ENCODE measurements around the gene SURF4. TPM values are rescaled to one million over a fixed set of nuclear protein-coding genes. Genes with fewer than 3 reads are reported as not detected.

SURF4 gene
- total and polyA plus RNA-seq, 2 donors from 2014 or later: 121 to 138 TPM

GRCh38 chr9:133384736-133385321 lies 9.0 kb upstream of the SURF4 start:
- FAIRE-seq (no peak), DNase-seq (no peak)
- no peak overlapping the region for H3K9ac ChIP-seq (ENCODE audit: low read length in 3 of 3)
- H3K27ac ChIP-seq (ENCODE audit: low read depth in 2 of 2, low read length in 2 of 2): no peak overlapping the region
- H3K27me3 ChIP-seq (ENCODE audit: control insufficient read depth, insufficient read depth, low read length): no peaks in the 10 kb centered on the region
- peaks cover 0 to 4% (median 0%) of the 10 kb centered on the region in 3 donors for H3K9me3 ChIP-seq (ENCODE audit: control insufficient read depth in 2 of 3, insufficient read depth in 1 of 3, low read length in 3 of 3)
- H3K36me3 ChIP-seq (ENCODE audit: control insufficient read depth in 2 of 3, insufficient read depth in 3 of 3, low read length in 3 of 3): peaks cover 0 to 3% (median 0%) of the 10 kb centered on the region in 3 donors
- no peaks in the 10 kb centered on the region for H3K4me1 ChIP-seq (ENCODE audit: control insufficient read depth in 2 of 3, insufficient read depth in 2 of 3, low read depth in 1 of 3, low read length in 3 of 3)
- TF ChIP-seq CTCF (IDR thresholded peaks at IDR 0.05; ENCODE audit: borderline replicate concordance, extremely low read depth, insufficient read depth): no peak
- no peak overlapping the region for H3K4me3 ChIP-seq (ENCODE audit: low read length in 3 of 3)
- intact Hi-C loops (cut with DNase I): no loop called here

DNA sequence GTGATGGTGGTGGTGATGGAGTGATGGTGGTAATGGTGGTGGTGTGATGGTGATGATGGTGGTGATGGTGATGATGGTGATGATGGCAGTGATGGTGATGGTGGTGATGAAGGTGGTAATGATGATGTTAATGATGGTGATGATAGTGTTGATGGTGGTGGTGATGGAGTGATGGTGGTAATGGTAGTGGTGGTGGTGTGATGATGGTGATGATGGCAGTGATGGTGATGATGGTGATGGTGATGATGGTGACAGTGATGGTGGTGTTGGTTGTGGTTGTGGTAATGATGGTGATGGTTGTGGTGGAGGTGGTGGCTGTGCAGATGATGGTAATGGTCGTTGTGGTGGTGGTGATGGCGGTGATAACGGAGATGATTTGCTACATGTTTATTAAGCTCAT lies 7.6 kb upstream of the SURF4 start:
- Histone ChIP-seq H3K9ac (ENCODE audit: low read length in 3 of 3) (no peak overlapping the region), H3K27ac (ENCODE audit: low read depth in 2 of 2, low read length in 2 of 2) (no peak overlapping the region), H3K36me3 (ENCODE audit: control insufficient read depth in 2 of 3, insufficient read depth in 3 of 3, low read length in 3 of 3) (peaks cover 0 to 3% (median 0%) of the 10 kb centered on the region in 3 donors), H3K4me3 (ENCODE audit: low read length in 3 of 3) (peak overlapping the region in 1 of 3 donors; percentile 24), H3K9me3 (ENCODE audit: control insufficient read depth in 2 of 3, insufficient read depth in 1 of 3, low read length in 3 of 3) (peaks cover 0 to 4% (median 0%) of the 10 kb centered on the region in 3 donors), H3K27me3 (ENCODE audit: control insufficient read depth, insufficient read depth, low read length) (no peaks in the 10 kb centered on the region), H3K4me1 (ENCODE audit: control insufficient read depth in 2 of 3, insufficient read depth in 2 of 3, low read depth in 1 of 3, low read length in 3 of 3) (no peaks in the 10 kb centered on the region)
- FAIRE-seq: no peak
- TF ChIP-seq CTCF (IDR thresholded peaks at IDR 0.05; ENCODE audit: borderline replicate concordance, extremely low read depth, insufficient read depth): no peak
- no peak for DNase-seq
- intact Hi-C loops (cut with DNase I): no loop called here

GRCh38 chr9:133382507-133383141 lies 6.8 kb upstream of the SURF4 start:
- FAIRE-seq (no peak), DNase-seq (no peak)
- intact Hi-C loops (cut with DNase I): no loop called here
- H3K4me3 ChIP-seq (ENCODE audit: low read length in 3 of 3): no peak overlapping the region
- H3K9me3 ChIP-seq (ENCODE audit: control insufficient read depth in 2 of 3, insufficient read depth in 1 of 3, low read length in 3 of 3): peaks cover 0 to 4% (median 3%) of the 10 kb centered on the region in 3 donors
- H3K27me3 ChIP-seq (ENCODE audit: control insufficient read depth, insufficient read depth, low read length): no peaks in the 10 kb centered on the region
- no peak overlapping the region for H3K27ac ChIP-seq (ENCODE audit: low read depth in 2 of 2, low read length in 2 of 2)
- H3K9ac ChIP-seq (ENCODE audit: low read length in 3 of 3): no peak overlapping the region
- TF ChIP-seq CTCF (IDR thresholded peaks at IDR 0.05; ENCODE audit: borderline replicate concordance, extremely low read depth, insufficient read depth): no peak
- no peaks in the 10 kb centered on the region for H3K4me1 ChIP-seq (ENCODE audit: control insufficient read depth in 2 of 3, insufficient read depth in 2 of 3, low read depth in 1 of 3, low read length in 3 of 3)
- H3K36me3 ChIP-seq (ENCODE audit: control insufficient read depth in 2 of 3, insufficient read depth in 3 of 3, low read length in 3 of 3): peaks cover 0 to 3% (median 0%) of the 10 kb centered on the region in 3 donors
